GM06990 (cell line): ENCODE data around the gene MYL5.
"Not testable (repeated sequence)": the region's sequence is repeated elsewhere in the genome, so short reads cannot be mapped to it uniquely, and the experiment has no call there.

Source experiments
- DNase-seq: peaks from one replicate; pipeline ENCODE4 v3.0.0-alpha.2; 2011; ENCODE audit not compliant: insufficient read length; ENCODE audit errors: extremely low read depth
- H3K27me3 ChIP-seq: replicated peaks from 2 replicates; pipeline ENCODE4 v1.6.0; 2011; ENCODE audit warnings: low read length; ENCODE audit not compliant: control insufficient read depth, insufficient read depth
- H3K36me3 ChIP-seq: 2 replicates; pipeline ENCODE4 v1.5.1; 2011; ENCODE audit warnings: low read length; ENCODE audit not compliant: control insufficient read depth, insufficient read depth
- H3K4me3 ChIP-seq: replicated peaks from 2 replicates; pipeline ENCODE4 v1.5.1; 2011; ENCODE audit warnings: low read depth, mild to moderate bottlenecking, control low read depth, low read length
- CTCF ChIP-seq: IDR thresholded peaks from 2 replicates; pipeline ENCODE4 v1.5.1; 2011; ENCODE audit warnings: low read length, control low read depth, mild to moderate bottlenecking, inconsistent platforms; ENCODE audit not compliant: insufficient read depth, poor library complexity, severe bottlenecking

The MYL5 gene

GRCh38 chr4:630656-631055 lies 43.7 kb upstream of the MYL5 start:
- TF ChIP-seq CTCF = no peak
- DNase-seq = no peak
- no peaks in the 10 kb centered on the region for H3K36me3 ChIP-seq
- H3K4me3 ChIP-seq = no peak overlapping the region
- H3K27me3 ChIP-seq = no peaks in the 10 kb centered on the region

DNA sequence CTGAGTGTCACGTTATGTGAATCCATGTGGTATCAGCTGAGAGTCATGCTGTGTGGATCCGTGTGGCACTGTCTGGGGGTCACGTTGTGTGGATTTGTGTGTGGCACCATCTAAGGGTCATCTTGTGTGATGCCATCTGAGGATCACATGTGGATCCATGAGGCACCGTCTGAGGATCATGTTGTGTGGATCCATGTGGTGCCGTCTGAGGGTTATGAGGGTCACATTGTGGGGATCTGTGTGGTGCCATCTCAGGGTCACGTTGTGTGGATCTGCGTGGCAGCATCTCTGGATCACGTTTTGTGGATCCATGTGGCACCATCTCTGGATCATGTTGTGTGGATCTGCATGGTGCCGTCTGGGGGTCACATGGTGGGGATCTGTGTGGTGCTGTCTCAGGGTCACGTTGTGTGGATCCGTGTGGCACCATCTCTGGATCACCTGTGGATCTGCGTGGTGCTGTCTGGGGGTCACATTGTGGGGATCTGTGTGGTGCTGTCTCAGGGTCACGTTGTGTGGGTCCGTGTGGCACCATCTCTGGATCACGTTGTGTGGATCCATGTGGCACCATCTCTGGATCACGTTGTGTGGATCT lies 42.0 kb upstream of the MYL5 start:
- Histone ChIP-seq H3K36me3 (no peaks in the 10 kb centered on the region), H3K4me3 (no peak overlapping the region), H3K27me3 (no peaks in the 10 kb centered on the region)
- no peak for TF ChIP-seq CTCF
- no peak for DNase-seq

DNA sequence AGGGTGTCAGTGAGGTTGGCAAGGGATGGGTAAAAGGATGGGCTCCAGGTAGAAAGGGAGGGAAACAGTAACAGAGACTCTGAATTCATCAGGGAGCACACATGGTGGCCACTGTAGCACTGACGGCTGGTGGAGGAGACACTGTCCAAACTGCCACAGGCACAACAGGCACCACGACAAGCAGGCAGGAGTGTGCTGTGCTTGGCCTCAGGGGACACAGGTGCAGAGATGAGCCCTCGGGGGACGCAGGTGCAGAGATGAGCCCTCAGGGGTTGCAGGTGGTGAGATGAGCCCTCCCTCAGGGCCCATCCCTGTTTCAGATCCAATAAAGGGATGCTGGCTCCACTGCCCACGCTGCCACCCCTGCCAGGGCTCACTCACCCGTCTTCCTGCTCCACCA lies 41.4 kb upstream of the MYL5 start:
- Histone ChIP-seq H3K36me3 (no peaks in the 10 kb centered on the region), H3K27me3 (no peaks in the 10 kb centered on the region), H3K4me3 (no peak overlapping the region)
- no peak for TF ChIP-seq CTCF
- DNase-seq = no peak

DNA sequence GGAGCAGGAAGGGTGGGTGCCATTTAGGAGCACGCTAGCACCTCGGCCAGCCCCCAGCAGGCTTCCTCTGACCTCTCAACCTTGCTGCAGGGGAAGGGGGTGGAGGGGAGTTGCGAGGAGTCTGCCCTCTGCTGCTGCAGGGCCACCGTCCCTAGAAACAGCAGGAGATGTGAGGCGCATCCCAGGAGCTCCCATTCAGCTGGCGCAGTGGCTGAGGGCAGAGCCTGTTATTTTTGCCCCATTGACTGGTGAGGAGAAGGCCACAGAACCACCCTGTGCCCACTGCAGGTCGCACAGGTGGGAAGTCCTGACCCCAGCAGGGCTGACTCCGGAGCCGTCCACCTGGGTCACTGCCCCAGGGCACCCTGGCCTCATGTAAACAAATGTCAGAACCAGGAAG lies 40.9 kb upstream of the MYL5 start:
- H3K36me3 ChIP-seq = no peaks in the 10 kb centered on the region
- no peaks in the 10 kb centered on the region for H3K27me3 ChIP-seq
- no peak for DNase-seq
- no peak for TF ChIP-seq CTCF
- H3K4me3 ChIP-seq = no peak overlapping the region

DNA sequence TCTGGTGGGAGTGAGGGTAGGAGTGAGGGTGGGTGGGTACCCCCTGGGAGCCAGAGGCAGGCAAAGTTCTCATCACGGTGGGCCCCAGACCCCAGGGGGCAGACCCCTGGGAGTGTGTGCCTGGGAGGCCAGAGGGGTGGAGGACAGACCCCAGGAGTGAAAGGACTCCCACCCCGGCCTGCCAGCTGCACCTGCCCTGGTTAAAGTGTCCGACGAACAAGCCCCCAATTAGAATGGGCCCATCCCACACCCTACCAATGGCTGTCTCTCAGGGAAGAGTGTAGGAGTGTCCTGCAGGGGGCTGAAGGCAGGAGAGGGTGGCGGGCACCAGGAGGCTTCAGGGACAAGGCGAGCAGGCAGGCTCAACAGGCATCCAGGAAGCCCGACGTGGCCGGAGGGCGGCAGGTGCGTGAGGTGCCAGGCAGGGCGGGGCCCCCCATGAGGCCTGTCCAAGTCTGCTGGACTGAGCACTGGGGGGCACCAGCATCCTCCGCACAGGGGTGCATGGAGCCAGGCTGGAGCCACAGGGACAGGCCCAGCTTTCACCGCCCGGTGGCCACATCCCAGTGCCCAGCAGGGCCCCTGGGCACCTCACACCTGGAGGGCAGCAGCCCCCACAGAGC lies 40.3 kb upstream of the MYL5 start:
- no peak for DNase-seq
- TF ChIP-seq CTCF = no peak
- no peaks in the 10 kb centered on the region for H3K36me3 ChIP-seq
- H3K4me3 ChIP-seq = no peak overlapping the region
- no peaks in the 10 kb centered on the region for H3K27me3 ChIP-seq

DNA sequence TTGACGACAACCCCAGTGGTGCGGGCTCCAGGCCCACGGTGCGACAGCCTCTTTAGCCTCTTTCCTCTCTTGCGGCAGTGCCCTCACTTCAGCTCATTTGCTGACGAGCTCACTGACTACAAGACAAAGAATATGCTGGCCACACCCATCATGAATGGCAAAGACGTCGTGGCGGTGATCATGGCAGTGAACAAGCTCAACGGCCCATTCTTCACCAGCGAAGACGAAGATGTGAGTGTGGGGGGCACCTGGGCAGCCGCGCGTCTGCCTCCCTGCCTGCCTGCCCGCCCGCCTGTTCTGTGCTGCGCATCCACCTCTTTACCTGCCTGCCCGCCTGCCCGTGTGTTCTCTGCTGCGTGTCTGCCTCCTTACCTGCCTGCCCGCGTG lies 39.8 kb upstream of the MYL5 start:
- no peaks in the 10 kb centered on the region for H3K27me3 ChIP-seq
- DNase-seq = no peak
- TF ChIP-seq CTCF = no peak

DNA sequence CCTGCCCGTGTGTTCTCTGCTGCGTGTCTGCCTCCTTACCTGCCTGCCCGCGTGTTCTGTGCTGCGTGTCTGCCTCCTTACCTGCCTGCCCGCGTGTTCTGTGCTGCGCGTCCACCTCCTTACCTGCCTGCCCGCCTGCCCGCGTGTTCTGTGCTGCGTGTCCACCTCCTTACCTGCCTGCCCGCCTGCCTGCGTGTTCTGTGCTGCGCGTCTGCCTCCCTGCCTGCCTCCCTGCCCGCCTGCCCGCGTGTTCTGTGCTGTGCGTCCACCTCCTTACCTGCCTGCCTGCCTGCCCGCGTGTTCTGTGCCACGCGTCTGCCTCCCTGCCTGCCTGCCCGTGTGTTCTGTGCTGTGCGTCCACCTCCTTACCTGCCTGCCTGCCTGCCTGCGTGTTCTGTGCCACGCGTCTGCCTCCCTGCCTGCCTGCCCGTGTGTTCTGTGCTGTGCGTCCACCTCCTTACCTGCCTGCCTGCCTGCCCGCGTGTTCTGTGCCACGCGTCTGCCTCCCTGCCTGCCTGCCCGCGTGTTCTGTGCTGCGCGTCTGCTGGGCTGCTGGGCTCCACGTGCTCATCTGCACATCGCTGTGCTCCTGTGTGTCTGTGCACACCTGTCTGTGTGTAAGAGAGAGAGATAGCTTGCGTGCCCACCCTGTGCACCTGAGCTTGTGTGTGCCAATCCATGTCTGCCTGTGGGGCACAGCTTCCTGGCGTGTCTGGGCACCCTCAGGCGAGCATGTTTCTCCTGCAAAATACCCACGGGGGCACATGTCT lies 39.1 kb upstream of the MYL5 start:
- H3K4me3 ChIP-seq, H3K36me3 ChIP-seq, DNase-seq, H3K27me3 ChIP-seq: not testable (repeated sequence)

More for the DNA sequence above, 39.8 kb upstream of the MYL5 start:
- Histone ChIP-seq H3K4me3 (no peak overlapping the region), H3K36me3 (no peaks in the 10 kb centered on the region)
